NCI-H2029 treated with DMSO at 0.1 percent for 48 hours (cell line): ENCODE data around the gene PAN2.
"Not testable (repeated sequence)": the region's sequence is repeated elsewhere in the genome, so short reads cannot be mapped to it uniquely, and the experiment has no call there.

Source experiments
- DNase-seq: peaks from one replicate; lab custom pipeline; 2025; lab: John Stamatoyannopoulos, UW

Gene PAN2

DNA sequence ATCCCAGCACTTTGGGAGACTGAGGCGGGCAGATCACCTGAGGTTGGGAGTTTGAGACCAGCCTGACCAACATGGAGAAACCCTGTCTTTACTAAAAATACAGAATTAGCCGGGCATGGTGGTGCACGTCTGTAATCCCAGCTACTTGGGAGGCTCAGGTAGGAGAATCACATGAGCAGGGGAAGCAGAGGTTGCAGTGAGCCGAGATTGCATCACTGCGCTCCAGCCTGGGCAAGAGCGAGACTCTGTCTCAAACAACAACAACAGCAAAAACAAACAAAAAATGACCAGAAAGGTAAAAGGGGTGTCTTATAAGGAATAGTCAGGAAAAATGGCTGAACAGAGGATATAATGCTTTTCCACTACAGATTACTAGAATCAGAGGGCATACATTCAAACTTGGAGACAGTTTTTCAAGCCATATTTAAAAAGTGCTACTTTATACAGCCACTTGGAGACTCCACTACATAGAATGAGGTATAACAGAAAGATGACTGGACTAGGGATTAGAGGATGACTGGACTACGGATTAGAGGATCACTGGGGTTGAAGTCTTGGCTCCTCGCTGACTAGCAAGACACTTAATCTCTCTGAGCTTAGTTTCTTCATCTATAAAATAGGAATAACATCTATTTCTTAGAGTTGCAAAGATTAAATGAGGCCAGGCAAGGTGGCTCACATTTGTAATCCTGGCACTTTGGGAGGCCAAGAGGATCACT lies 28.8 kb downstream of the PAN2 start:
- DNase-seq = no peak

DNA sequence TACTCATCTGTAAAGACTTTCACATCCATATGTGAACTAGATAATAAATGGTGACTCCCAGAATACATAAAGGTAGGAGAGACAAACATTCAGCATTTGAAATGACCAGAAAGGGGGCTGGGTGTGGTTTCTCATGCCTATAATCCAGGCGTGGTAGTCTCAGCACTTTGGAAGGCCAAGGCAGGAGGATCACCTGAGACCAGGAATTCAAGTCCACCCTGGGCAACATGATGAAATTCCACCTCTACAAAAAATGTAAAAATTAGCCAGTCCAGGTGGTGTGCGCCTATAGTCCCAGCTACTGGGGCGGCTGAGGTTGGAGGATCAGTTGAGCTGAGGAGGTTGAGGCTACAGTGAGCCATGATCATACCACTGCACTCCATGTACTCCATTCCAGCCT lies 29.5 kb downstream of the PAN2 start:
- no peak for DNase-seq

GRCh38 chr12:56300644-56301464 lies 32.9 kb downstream of the PAN2 start:
- DNase-seq = no peak

- peak; percentile 95 for DNase-seq
Measured at GRCh38 chr12:56299853-56300643, 33.8 kb downstream of the PAN2 start, which contains the start of gene CS. CS (minus strand) TSS chr12:56300330; CDS start chr12:56300201, 129 bp downstream.

GRCh38 chr12:56299308-56299852 lies 34.4 kb downstream of the PAN2 start:
- no peak for DNase-seq

DNA sequence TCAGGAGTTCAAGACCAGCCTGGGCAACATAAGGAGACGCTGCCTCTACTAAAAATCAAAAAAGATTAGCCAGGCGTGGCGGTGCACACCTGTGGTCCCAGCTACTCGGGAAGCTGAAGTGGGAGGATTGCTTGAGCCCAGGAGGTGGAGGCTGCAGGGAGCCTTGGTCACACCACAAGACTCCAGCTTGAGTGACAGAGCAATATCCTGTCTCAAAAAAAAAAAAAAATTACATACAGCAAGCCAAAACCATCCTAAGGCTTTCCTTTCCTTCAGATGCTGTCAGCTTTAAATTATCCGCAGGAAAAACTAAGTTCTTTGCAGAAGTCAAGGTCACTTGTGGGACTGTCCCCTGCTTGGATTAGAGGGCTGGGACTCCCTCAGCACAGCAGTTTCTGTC lies 35.0 kb downstream of the PAN2 start:
- no peak for DNase-seq

GRCh38 chr12:56297400-56297799 lies 36.4 kb downstream of the PAN2 start:
- DNase-seq = no peak

GRCh38 chr12:56296295-56296694 lies 37.5 kb downstream of the PAN2 start:
- no peak for DNase-seq

- DNase-seq = no peak
Measured at GRCh38 chr12:56293795-56294194, 40.0 kb downstream of the PAN2 start.

- no peak for DNase-seq
Measured at GRCh38 chr12:56288705-56289387, 45.0 kb downstream of the PAN2 start.

DNA sequence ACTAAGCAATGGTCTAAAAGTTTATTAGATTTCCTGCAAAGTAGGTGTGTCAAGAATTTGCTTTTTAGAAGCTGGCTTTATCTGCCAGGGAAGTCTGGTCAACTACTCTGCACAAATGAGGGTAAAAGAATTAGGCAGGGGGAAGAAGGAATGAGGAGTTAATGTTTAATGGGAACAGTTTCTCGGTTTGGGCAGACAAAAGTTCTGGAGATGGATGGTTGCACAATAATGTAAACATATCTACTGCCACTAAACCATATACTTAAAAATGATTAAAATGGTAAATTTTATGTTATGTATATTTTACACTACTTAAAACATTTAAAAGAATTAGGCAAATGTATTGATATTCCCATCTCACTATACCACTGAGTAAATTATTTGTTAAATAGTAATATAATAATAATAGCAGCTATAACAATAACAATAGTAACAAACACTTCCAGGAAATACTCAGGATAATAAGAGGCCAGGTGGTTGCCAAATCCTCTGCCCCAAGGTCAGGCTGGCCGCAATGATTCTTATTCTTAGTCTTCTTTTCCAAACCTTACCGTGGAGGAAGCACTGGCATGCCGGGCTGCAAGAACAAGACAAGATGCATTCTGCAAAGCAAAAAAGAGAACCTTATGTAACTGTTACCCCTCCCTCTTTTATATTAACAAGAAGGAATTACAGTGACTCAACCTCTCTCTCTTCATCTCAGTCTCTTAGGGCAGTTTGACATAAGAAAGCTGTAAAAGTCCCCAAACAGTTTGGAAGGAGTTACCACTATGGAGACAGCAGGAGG lies 47.6 kb downstream of the PAN2 start:
- DNase-seq = no peak

DNA sequence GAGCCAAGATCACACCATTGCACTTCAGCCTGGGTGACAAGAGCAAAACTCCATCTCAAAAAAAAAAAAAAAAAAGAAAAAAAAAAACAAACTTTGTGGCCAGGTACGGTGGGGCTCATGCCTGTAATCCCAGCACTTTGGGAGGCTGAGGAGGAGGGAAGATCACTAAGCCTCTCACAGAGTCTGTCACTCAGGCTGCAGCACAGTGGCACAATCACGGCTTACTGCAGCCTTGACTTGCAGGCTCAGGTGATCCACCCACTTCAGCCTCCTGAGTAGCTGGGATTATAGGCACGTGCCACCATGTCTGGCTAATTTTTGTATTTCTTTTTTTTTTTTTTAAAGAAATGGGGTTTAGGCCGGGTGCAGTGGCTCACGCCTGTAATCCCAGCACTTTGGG lies 49.5 kb downstream of the PAN2 start:
- not testable (repeated sequence) for DNase-seq

DNA sequence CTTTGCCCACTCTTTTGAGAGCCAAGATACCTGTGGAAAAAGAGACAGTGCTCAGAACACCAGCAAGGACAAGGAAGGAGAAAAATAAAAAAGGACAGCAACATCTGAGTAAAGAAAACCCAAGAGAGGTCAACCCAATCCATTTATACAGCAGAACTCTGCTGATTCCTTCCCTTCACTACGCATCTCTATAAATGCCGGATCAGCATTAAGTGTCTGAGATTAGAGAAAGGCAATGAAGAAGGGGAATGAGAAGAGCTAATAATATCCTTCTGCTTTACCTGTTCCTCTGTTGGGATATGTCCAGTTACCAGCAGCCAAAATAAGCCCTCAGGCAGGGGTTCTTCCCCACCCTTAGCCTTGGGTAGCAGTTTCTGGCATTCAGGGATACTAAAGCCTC lies 51.2 kb downstream of the PAN2 start:
- no peak for DNase-seq

DNA sequence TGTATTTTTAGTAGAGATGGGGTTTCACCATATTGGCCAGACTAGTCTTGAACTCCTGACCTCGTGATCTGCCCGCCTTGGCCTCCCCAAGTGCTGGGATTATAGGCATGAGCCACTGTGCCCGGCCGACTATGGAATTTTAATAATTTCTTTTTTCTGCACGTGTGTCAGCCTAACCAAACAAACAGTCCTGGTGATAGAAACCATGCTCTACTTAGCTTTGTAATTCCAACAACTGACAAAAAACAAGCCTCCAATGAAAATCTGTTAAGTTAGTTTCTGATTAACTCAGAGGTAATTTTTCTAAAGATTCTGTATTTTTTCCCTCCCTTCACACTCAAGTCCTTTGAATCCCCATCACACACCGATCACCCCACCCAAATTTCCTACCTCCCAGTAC lies 51.8 kb downstream of the PAN2 start:
- DNase-seq = no peak

- DNase-seq = no peak
Measured at GRCh38 chr12:56280849-56281248, 53.0 kb downstream of the PAN2 start.

- no peak for DNase-seq
Measured at GRCh38 chr12:56278905-56279304, 54.9 kb downstream of the PAN2 start.

- DNase-seq = no peak
Measured at GRCh38 chr12:56274299-56274698, 59.5 kb downstream of the PAN2 start.

DNA sequence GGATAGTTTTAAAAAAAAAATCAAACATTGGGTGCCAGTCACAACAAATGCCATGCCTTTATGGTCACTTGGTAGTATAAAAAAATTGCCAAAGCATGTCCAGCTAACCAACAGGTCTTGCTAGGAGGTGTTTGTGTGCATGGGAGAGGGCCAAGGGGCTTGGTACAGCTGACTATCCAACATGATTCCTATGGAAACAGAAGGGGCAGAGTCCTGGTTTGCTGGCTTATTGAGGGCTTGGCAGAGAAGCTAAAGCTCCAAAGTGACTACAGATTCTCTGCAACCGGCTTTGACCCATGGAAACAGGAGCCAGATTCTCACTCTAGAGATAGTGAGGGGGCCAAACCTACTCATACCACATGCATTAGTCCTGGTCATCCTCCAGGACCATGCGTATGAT lies 61.3 kb downstream of the PAN2 start:
- not testable (repeated sequence) for DNase-seq

DNA sequence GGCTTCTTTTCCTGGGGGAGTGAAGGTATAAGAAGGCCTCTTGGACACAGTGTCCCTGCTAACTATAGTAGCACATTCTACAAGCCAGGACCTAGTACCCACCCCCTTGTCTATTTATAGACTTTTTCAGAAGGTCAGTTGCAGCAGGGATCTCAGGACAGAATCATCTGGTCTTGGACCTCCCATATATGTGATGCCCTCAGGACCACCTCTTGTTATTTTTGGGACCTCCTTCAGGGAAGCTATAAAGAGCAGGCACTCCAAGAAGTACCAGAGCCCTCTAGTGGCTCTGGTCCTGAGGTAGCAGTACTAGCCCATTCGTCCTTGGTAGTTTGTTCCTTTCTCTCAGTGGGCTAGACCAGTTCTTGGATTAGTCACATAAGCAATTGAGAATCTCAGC lies 62.8 kb downstream of the PAN2 start:
- DNase-seq = no peak

- no peak for DNase-seq
Measured at GRCh38 chr12:56267443-56268071, 66.2 kb downstream of the PAN2 start.
